Thoracic aorta (tissue), 2 donors: ENCODE measurements around the gene EXOC6. TPM values are rescaled to one million over a fixed set of nuclear protein-coding genes. Genes with fewer than 3 reads are reported as not detected.

Experiments used
- ATAC-seq: fragments of 150-250 bp; one replicate; pipeline ENCODE4 v1.8.0; 2017; ENCODE audit warnings: low read depth; ENCODE audit not compliant: insufficient number of reproducible peaks, low FRiP score
- DNase-seq: peaks from one replicate; pipeline ENCODE4 v3.0.0-alpha.2; 2020; ENCODE audit warnings: low spot score
- H3K27ac ChIP-seq, 2 donors: fragments of 200-600 bp; sonication (generic); 1 replicate in 1 of 2; 2 replicates in 1 of 2; pipeline ENCODE4 v1.5.1; 2016; ENCODE audit warnings: mild to moderate bottlenecking in 2 of 2, moderate library complexity in 2 of 2
- H3K27me3 ChIP-seq: fragments of 200-600 bp; sonication (generic); replicated peaks from 2 replicates; pipeline ENCODE4 v1.6.0; 2016; ENCODE audit warnings: mild to moderate bottlenecking; ENCODE audit not compliant: insufficient read depth
- H3K36me3 ChIP-seq: fragments of 200-600 bp; sonication (generic); one replicate; pipeline ENCODE4 v1.5.1; 2016
- H3K4me1 ChIP-seq, 2 donors: fragments of 200-600 bp; sonication (generic); 1 replicate in 1 of 2; 2 replicates in 1 of 2; pipeline versions ENCODE4 v1.5.1 to v1.6.0; 2016; ENCODE audit warnings: low read depth in 2 of 2, mild to moderate bottlenecking in 1 of 2; ENCODE audit not compliant: control insufficient read depth in 1 of 2
- H3K4me3 ChIP-seq: fragments of 200-600 bp; sonication (generic); 2 replicates; pipeline ENCODE4 v1.5.1; 2016; ENCODE audit warnings: mild to moderate bottlenecking
- H3K9me3 ChIP-seq: fragments of 200-600 bp; sonication (generic); 2 replicates; pipeline ENCODE4 v1.5.1; 2016
- total RNA-seq, 2 donors: library from RNA; depleted of rRNA; stranded (reverse); fragments of >200 nt; gene quantifications; one replicate each; pipeline versions ENCODE4 v1.1.0 to v1.2.3, GENCODE V29; 2016
- TF ChIP-seq, protein P1 (sequence below): fragments of 200-600 bp; sonication (generic); IDR thresholded peaks from one replicate; pipeline ENCODE4 v1.5.1; 2019; ENCODE audit warnings: antibody characterized with exemption

Gene EXOC6
- total RNA-seq, 2 donors from 2014 or later, result 13.3 to 16.8 TPM

DNA sequence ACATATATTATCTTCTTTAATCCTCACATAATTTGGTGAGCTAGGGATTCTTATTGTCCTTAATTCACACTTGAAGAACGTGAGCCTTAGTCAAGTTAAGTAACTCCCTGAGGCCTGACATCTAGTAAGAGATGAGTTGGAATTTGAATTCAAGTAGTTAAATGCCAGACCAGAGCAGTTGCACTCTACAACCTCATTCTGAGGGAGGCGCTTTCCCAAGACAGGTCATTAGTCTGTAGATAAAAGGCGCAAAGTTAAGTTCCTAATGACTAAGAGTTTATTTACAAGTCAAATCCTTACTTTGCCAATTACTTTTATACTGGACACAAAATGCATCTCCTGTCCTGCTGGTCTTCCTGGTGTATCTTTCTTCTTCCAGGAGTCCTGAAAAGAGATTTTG lies 3.6 kb upstream of the EXOC6 start:
- no peaks in the 10 kb centered on the region for H3K36me3 ChIP-seq
- DNase-seq (no peak), ATAC-seq (no peak)
- H3K27me3 ChIP-seq, result no peaks in the 10 kb centered on the region
- no peak overlapping the region for H3K27ac ChIP-seq
- H3K9me3 ChIP-seq, result no peaks in the 10 kb centered on the region
- H3K4me1 ChIP-seq, result peaks cover 5 to 12% of the 10 kb centered on the region in 2 donors
- TF ChIP-seq, protein P1, sequence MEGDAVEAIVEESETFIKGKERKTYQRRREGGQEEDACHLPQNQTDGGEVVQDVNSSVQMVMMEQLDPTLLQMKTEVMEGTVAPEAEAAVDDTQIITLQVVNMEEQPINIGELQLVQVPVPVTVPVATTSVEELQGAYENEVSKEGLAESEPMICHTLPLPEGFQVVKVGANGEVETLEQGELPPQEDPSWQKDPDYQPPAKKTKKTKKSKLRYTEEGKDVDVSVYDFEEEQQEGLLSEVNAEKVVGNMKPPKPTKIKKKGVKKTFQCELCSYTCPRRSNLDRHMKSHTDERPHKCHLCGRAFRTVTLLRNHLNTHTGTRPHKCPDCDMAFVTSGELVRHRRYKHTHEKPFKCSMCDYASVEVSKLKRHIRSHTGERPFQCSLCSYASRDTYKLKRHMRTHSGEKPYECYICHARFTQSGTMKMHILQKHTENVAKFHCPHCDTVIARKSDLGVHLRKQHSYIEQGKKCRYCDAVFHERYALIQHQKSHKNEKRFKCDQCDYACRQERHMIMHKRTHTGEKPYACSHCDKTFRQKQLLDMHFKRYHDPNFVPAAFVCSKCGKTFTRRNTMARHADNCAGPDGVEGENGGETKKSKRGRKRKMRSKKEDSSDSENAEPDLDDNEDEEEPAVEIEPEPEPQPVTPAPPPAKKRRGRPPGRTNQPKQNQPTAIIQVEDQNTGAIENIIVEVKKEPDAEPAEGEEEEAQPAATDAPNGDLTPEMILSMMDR, result no peak
- no peak overlapping the region for H3K4me3 ChIP-seq

GRCh38 chr10:92845921-92846320 lies 2.4 kb upstream of the EXOC6 start:
- Histone ChIP-seq H3K4me3 (no peak overlapping the region), H3K4me1 (peaks cover 12% of the 10 kb centered on the region in 2 donors), H3K27me3 (no peaks in the 10 kb centered on the region), H3K36me3 (no peaks in the 10 kb centered on the region), H3K27ac (no peak overlapping the region), H3K9me3 (no peaks in the 10 kb centered on the region)
- TF ChIP-seq, protein P1, result no peak
- DNase-seq, result no peak
- ATAC-seq, result no peak

- Histone ChIP-seq H3K4me3 (no peak overlapping the region), H3K36me3 (no peaks in the 10 kb centered on the region), H3K9me3 (no peaks in the 10 kb centered on the region), H3K4me1 (peaks cover 12% of the 10 kb centered on the region in 2 donors), H3K27me3 (no peaks in the 10 kb centered on the region), H3K27ac (no peak overlapping the region)
- ATAC-seq, result no peak
- DNase-seq, result no peak
- TF ChIP-seq, protein P1, result no peak
Observed at GRCh38 chr10:92846344-92846743, 2.0 kb upstream of the EXOC6 start.

DNA sequence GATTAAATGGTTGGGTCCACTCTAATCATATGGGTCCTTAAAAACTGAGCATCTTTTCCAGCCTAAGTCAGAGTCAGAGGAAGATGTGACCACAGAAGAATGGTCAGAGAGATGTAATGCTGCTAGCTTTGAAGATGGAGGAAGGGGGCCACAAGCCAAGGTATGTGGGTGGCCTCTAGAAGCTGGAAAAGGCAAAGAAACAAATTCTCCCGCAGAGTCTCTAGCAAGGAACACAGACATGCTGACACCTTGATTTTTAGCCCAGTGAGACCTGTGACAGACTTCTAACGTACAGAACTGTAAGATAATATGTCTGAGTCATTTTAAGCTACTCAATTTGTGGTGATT lies 1.5 kb upstream of the EXOC6 start:
- DNase-seq (no peak), ATAC-seq (no peak)
- Histone ChIP-seq H3K27me3 (no peaks in the 10 kb centered on the region), H3K27ac (no peak overlapping the region), H3K36me3 (no peaks in the 10 kb centered on the region), H3K4me1 (peaks cover 12% of the 10 kb centered on the region in 2 donors), H3K9me3 (no peaks in the 10 kb centered on the region), H3K4me3 (no peak overlapping the region)
- TF ChIP-seq, protein P1, result no peak

DNA sequence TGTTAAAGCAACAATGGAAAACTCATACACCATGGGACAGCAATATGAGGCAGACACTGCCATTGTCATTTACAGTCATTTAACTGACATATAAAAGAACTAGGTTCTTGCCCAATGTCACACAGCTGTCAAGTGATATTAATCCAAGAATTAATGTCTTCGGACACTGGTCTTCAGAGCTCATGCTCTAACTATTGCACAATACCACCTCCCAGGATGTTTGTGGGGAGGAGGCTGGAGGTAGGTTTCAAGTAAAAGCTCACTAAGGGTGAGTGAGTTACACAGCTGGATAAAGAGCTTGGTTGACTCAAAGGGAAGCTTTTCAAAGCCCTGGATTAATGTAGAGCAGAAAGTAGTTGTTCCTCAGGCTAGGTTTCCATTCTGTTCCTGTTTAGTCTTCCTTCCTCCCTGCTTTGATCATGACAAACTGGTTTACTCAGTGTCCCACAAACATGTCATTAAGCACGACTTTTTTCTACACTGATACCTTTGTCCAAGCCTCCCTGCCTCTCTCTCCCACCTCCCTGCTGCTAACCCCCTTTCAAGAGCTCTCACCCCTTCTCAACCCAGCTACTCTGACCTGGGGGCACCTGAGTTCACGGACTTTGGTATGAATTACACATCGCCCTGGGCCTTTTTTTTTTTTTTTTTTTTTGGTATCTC lies 987 bp upstream of the EXOC6 start:
- ATAC-seq, result no peak
- Histone ChIP-seq H3K27ac (no peak overlapping the region), H3K9me3 (no peaks in the 10 kb centered on the region), H3K27me3 (no peaks in the 10 kb centered on the region), H3K36me3 (no peaks in the 10 kb centered on the region), H3K4me3 (peak overlapping the region; percentile 98), H3K4me1 (peaks cover 12% of the 10 kb centered on the region in 2 donors)
- DNase-seq, result no peak
- TF ChIP-seq, protein P1, result no peak
